Panc1 (cell line): Measurements from ENCODE around the gene CD6. TPM values are rescaled to one million over a fixed set of nuclear protein-coding genes. Genes with fewer than 3 reads are reported as not detected.
A peak's percentile ranks its signal among the peaks of the same experiment; 100 is the strongest.

Experiments used
- ATAC-seq: fragments of 200-7000 bp; cut with Tn5 transposase; 2 replicates; pipeline ENCODE4 v1.9.1; 2020; ENCODE audit warnings: mild to moderate bottlenecking, moderate library complexity
- BruUV-seq: library from RNA; stranded (reverse); fragments of 400-500 nt; replicated peaks from 2 replicates; lab custom pipeline; 2021; lab: Mats Ljungman, UMichigan
- CTCF ChIA-PET: fragments of 300-600 bp; sonication (Branson Sonifier 250); formaldehyde crosslinking; loops from one replicate; lab custom pipeline; 2022; ENCODE audit warnings: antibody characterized with exemption; lab: Charles Lee
- POLR2A ChIA-PET: fragments of 300-600 bp; sonication (Branson Sonifier 250); formaldehyde crosslinking; loops from one replicate; lab custom pipeline; 2022; ENCODE audit warnings: antibody characterized with exemption; lab: Charles Lee
- DNase-seq: peaks from one replicate; pipeline ENCODE4 v3.0.0-alpha.2; 2010; ENCODE audit warnings: low read depth, low spot score
- H3K27ac ChIP-seq: 2 replicates; pipeline ENCODE4 v1.5.1; 2011; ENCODE audit warnings: mild to moderate bottlenecking, low read length, inconsistent platforms
- H3K27me3 ChIP-seq: fragments of 200-500 bp; sonication (Bioruptor generic); 2 replicates; pipeline ENCODE4 v1.6.0; 2014; ENCODE audit warnings: low read length, inconsistent platforms; ENCODE audit not compliant: control insufficient read depth, insufficient read depth
- H3K36me3 ChIP-seq: fragments of 200-500 bp; sonication (Bioruptor generic); 2 replicates; pipeline ENCODE4 v1.5.1; 2014; ENCODE audit warnings: inconsistent platforms, mild to moderate bottlenecking, low read length, moderate library complexity; ENCODE audit not compliant: control insufficient read depth, insufficient read depth
- H3K4me1 ChIP-seq: 2 replicates; pipeline ENCODE4 v1.5.1; 2011; ENCODE audit warnings: inconsistent platforms, mild to moderate bottlenecking, low read length, moderate library complexity; ENCODE audit not compliant: control insufficient read depth, insufficient read depth
- H3K4me3 ChIP-seq, 2 experiments: 2 replicates each; pipeline ENCODE4 v1.5.1; 2011 to 2012; ENCODE audit warnings: low read depth in 2 of 2, low read length in 2 of 2, mild to moderate bottlenecking in 2 of 2, inconsistent platforms in 1 of 2, moderate library complexity in 1 of 2
- H3K9me3 ChIP-seq: fragments of 200-500 bp; sonication (Bioruptor generic); 2 replicates; pipeline ENCODE4 v1.5.1; 2014; ENCODE audit warnings: low read depth, mild to moderate bottlenecking, inconsistent platforms, low read length, moderate library complexity; ENCODE audit not compliant: control insufficient read depth, insufficient read depth
- CTCF ChIP-seq: fragments of 450-650 bp; IDR thresholded peaks from 2 replicates; pipeline ENCODE4 v1.5.1; 2017; ENCODE audit warnings: mild to moderate bottlenecking
- POLR2AphosphoS5 ChIP-seq: IDR thresholded peaks from 2 replicates; pipeline ENCODE4 v1.6.1; 2012; ENCODE audit warnings: mild to moderate bottlenecking, low read depth, low read length, moderate library complexity
- REST ChIP-seq, 2 experiments: IDR thresholded peaks; 2 replicates each; pipeline ENCODE4 v1.6.1; 2011 to 2012; ENCODE audit warnings: low read depth in 2 of 2, control low read depth in 1 of 2, low read length in 1 of 2, mild to moderate bottlenecking in 1 of 2, moderate library complexity in 1 of 2; ENCODE audit not compliant: insufficient read depth in 1 of 2
- SIN3A ChIP-seq: IDR thresholded peaks from 2 replicates; pipeline ENCODE4 v1.6.1; 2012; ENCODE audit warnings: low read depth, mild to moderate bottlenecking, low read length, moderate library complexity, borderline replicate concordance; ENCODE audit not compliant: insufficient read depth
- TCF7L2 ChIP-seq: IDR thresholded peaks from 2 replicates; pipeline ENCODE4 v1.6.1; 2011; ENCODE audit warnings: mild to moderate bottlenecking, low read depth, low read length, inconsistent platforms
- in situ Hi-C: cut with HindIII; loops from 2 replicates; pipeline ENCODE4 v1.10.0; 2016; ENCODE audit warnings: low sequenced_read_pairs, low pct_unique_long_range_greater_than_20kb
- intact Hi-C: fragments of 100-400 bp; cut with micrococcal nuclease; formaldehyde crosslinking; loops from one replicate; pipeline ENCODE4 v1.10.0; 2022; ENCODE audit not compliant: unreplicated experiment
- total RNA-seq: library from RNA; stranded (reverse); gene quantifications from one replicate; pipeline ENCODE4 v1.2.1, GENCODE V29; 2021; ENCODE audit not compliant: unreplicated experiment

CD6 gene
- total RNA-seq, 1 experiment from 2014 or later: 1.1 TPM

GRCh38 chr11:60936467-60937143 is 34.9 kb upstream of the CD6 start:
- Histone ChIP-seq H3K27ac (no peak overlapping the region), H3K4me3 (no peak overlapping the region), H3K9me3 (no peaks in the 10 kb centered on the region), H3K27me3 (no peaks in the 10 kb centered on the region), H3K4me1 (no peaks in the 10 kb centered on the region), H3K36me3 (no peaks in the 10 kb centered on the region)
- intact Hi-C loops: no loop called here
- no peak for TF ChIP-seq REST (IDR thresholded peaks at IDR 0.05; ENCODE audit: insufficient read depth in 1 of 2, low read depth in 2 of 2, low read length in 1 of 2)
- TF ChIP-seq CTCF: no peak
- no peak for TF ChIP-seq TCF7L2
- no peak for TF ChIP-seq SIN3A
- TF ChIP-seq POLR2AphosphoS5: no peak
- DNase-seq (no peak), ATAC-seq (0 out of 2 replicates have a peak, but pooled peaks have one; percentile 4)
- ChIA-PET POLR2A (interaction anchor here (0.6 kb wide), 1 partner anchor 176 kb away, joined by 3 read pairs; no protein-coding TSS in a partner anchor), CTCF (no interaction called here)
- TSS peak; percentile 78 for BruUV-seq
- in situ Hi-C loops: no loop called here

- Histone ChIP-seq H3K4me3 (no peak overlapping the region), H3K9me3 (no peaks in the 10 kb centered on the region), H3K27ac (no peak overlapping the region), H3K4me1 (no peaks in the 10 kb centered on the region), H3K36me3 (no peaks in the 10 kb centered on the region), H3K27me3 (no peaks in the 10 kb centered on the region)
- CTCF ChIA-PET: no interaction called here
- POLR2A ChIA-PET: no interaction called here
- BruUV-seq: no TSS peak
- no peak for ATAC-seq
- intact Hi-C loops (no loop called here), in situ Hi-C loops (no loop called here)
- TF ChIP-seq SIN3A (no peak), POLR2AphosphoS5 (no peak), REST (IDR thresholded peaks at IDR 0.05; ENCODE audit: insufficient read depth in 1 of 2, low read depth in 2 of 2, low read length in 1 of 2) (no peak), TCF7L2 (no peak), CTCF (no peak)
- DNase-seq: no peak
Observed at GRCh38 chr11:60937144-60937527, 34.3 kb upstream of the CD6 start.
